Calu3 (cell line): ENCODE results near the gene HOXB4. TPM values are rescaled to one million over a fixed set of nuclear protein-coding genes. Genes with fewer than 3 reads are reported as not detected.

Source experiments
- BruUV-seq: library from RNA; stranded (reverse); fragments of 400-500 nt; replicated peaks from 2 replicates; lab custom pipeline; 2021; lab: Mats Ljungman, UMichigan
- CTCF ChIA-PET: fragments of 300-600 bp; sonication (Branson Sonifier 250); formaldehyde crosslinking; loops from one replicate; lab custom pipeline; 2022; ENCODE audit warnings: antibody characterized with exemption; lab: Charles Lee
- DNase-seq: peaks from one replicate; pipeline ENCODE4 v3.0.0; 2022
- H3K27ac Mint-ChIP-seq: one replicate; pipeline ENCODE4 v1.8.0; 2022; ENCODE audit warnings: mixed read lengths; ENCODE audit not compliant: unreplicated experiment
- H3K27me3 Mint-ChIP-seq: one replicate; pipeline ENCODE4 v1.8.0; 2022; ENCODE audit warnings: mixed read lengths; ENCODE audit not compliant: unreplicated experiment
- H3K36me3 Mint-ChIP-seq: one replicate; pipeline ENCODE4 v1.8.0; 2022; ENCODE audit warnings: mild to moderate bottlenecking, moderate library complexity, mixed read lengths; ENCODE audit not compliant: insufficient read depth, unreplicated experiment
- H3K4me1 Mint-ChIP-seq: one replicate; pipeline ENCODE4 v1.8.0; 2022; ENCODE audit warnings: mild to moderate bottlenecking, low read depth, mixed read lengths; ENCODE audit not compliant: unreplicated experiment
- H3K4me3 Mint-ChIP-seq: one replicate; pipeline ENCODE4 v1.8.0; 2022; ENCODE audit warnings: mild to moderate bottlenecking, low read depth, moderate library complexity, mixed read lengths; ENCODE audit not compliant: unreplicated experiment
- H3K9me3 Mint-ChIP-seq: one replicate; pipeline ENCODE4 v1.8.0; 2022; ENCODE audit warnings: low read depth, mixed read lengths; ENCODE audit not compliant: unreplicated experiment
- intact Hi-C: fragments of 100-400 bp; cut with micrococcal nuclease; formaldehyde crosslinking; loops from one replicate; pipeline ENCODE4 v1.10.0; 2022; ENCODE audit not compliant: unreplicated experiment
- total RNA-seq: library from RNA; stranded (reverse); gene quantifications from 2 replicates; pipeline ENCODE4 v1.2.3, GENCODE V29; 2022
- TF ChIP-seq, protein P1 (sequence below): fragments of 200-600 bp; IDR thresholded peaks from one replicate; pipeline ENCODE4 v1.8.0; 2022; ENCODE audit warnings: antibody characterized with exemption; ENCODE audit not compliant: unreplicated experiment

The HOXB4 gene
- total RNA-seq, 1 experiment from 2014 or later: 28.0 TPM

DNA sequence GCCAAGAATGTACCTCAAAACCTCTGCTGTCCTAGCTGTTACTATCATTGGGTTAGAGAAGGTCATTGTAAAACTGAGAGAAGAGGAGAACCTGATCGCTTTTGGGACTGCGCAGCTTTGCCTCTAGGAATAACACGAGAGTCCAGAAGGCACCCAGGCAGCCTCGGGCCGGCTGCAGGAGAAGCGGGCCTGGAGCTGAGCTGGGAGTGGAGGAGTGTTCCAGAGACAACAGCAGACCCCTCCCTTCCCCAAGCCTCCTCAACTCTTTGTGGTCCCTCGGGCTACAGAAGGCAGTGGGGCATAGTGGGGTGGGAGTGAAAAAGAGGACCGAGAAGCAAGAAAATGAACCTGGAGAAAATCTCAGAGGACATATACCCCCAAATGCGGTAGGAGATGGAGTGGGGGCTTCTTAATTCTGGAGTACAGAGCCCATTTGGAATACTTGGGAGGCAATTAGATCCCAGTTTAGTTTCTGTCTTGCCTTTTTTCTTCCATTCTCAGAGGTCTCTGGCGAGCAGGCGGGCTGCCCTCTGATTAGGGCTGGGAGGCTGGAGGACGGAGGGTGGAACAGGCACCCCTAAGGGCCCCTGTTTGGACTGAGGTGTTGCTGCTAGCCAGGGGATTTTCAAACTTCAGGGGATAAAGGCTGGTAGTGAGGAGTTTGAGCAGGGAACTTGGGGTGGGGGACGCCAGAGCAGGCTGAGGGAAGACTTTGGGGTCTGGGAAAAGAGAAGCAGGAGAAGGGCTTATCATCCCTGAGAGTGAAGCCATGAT is 19.9 kb downstream of the HOXB4 start:
- Mint-ChIP-seq H3K27me3 (no peaks in the 10 kb centered on the region), H3K4me1 (peaks cover 93% of the 10 kb centered on the region), H3K9me3 (no peaks in the 10 kb centered on the region), H3K27ac (peak overlapping the region; percentile 2), H3K4me3 (peak overlapping the region; percentile 36), H3K36me3 (peaks cover 89% of the 10 kb centered on the region)
- DNase-seq: no peak
- TF ChIP-seq, protein P1, sequence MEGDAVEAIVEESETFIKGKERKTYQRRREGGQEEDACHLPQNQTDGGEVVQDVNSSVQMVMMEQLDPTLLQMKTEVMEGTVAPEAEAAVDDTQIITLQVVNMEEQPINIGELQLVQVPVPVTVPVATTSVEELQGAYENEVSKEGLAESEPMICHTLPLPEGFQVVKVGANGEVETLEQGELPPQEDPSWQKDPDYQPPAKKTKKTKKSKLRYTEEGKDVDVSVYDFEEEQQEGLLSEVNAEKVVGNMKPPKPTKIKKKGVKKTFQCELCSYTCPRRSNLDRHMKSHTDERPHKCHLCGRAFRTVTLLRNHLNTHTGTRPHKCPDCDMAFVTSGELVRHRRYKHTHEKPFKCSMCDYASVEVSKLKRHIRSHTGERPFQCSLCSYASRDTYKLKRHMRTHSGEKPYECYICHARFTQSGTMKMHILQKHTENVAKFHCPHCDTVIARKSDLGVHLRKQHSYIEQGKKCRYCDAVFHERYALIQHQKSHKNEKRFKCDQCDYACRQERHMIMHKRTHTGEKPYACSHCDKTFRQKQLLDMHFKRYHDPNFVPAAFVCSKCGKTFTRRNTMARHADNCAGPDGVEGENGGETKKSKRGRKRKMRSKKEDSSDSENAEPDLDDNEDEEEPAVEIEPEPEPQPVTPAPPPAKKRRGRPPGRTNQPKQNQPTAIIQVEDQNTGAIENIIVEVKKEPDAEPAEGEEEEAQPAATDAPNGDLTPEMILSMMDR: no peak
- intact Hi-C loops: no loop called here
- BruUV-seq: no TSS peak
- CTCF ChIA-PET: interaction anchor here (1.1 to 1.5 kb wide), 2 partner anchors 12 to 36 kb away, joined by 3 to 4 read pairs; no protein-coding TSS in a partner anchor

DNA sequence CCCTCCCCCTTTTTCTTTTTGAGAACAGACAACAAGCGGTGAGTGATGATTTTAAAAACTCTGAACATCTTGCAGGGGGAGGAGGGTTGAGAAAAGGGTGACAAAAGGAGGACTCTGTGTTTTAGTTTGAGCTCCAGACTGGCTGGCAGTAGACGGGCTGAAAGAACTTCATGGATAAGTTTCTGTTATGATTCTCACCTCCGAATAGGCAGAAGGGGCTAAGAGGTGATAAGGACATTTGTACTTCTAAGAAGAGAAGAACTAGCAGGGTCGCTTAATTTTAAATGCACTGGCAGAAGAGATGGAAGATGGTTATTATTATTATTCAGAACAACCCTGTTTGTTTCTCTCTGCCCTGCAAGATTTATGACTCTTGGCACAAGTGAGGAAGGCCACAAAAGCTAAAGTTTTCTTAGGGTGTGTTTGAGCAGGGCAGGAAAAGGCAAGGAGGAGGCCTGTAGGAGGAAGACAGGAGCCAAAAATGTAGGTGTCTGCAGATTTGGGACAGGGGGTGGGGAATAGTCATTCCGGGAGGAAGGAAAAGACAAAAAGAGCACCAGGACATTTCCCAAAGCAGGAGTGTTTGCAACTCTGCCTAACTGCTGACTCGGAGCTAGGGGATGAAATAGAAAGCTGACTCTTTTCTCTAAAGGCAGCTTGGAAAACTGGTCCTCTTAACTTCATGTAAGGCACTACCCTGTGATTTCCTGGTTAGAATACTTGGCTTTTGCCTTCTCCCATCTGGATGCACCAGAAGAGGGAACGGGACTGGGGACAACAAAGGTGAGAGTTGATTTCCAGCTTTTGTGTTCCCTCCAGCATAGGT is 21.4 kb downstream of the HOXB4 start:
- peak overlapping the region; percentile 47 for H3K27ac Mint-ChIP-seq

DNA sequence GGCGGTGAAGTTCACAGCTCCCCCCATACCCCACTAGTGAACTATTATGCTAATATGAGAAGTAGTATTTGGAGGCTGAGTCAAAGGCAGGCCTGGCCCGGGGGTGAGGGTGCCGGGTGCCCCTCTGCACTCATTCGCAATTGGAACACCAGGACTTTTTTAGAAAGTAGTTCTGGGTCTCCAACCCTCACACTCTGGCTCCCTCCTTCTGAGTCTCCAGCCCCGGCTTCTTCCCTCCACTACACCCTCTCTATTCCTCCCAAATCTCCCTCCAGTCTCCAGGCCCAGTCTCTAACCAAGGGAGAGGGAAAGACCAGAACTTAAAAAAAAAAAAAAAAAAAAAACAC is 21.9 kb downstream of the HOXB4 start:
- Mint-ChIP-seq H3K27me3 (no peaks in the 10 kb centered on the region), H3K27ac (peak overlapping the region; percentile 47), H3K4me1 (peaks cover 73% of the 10 kb centered on the region), H3K4me3 (peak overlapping the region; percentile 64), H3K36me3 (peaks cover 87% of the 10 kb centered on the region), H3K9me3 (no peaks in the 10 kb centered on the region)
- DNase-seq: no peak
- no TSS peak for BruUV-seq
- TF ChIP-seq, protein P1: no peak
- intact Hi-C loops: no loop called here
- CTCF ChIA-PET: interaction anchor here (0.7 to 1.5 kb wide), 8 partner anchors 9 to 57 kb away, joined by 3 to 6 read pairs (median 4); no protein-coding TSS in a partner anchor

More for the DNA sequence above, 21.4 kb downstream of the HOXB4 start:
- TF ChIP-seq, protein P1: no peak
- Mint-ChIP-seq H3K36me3 (peaks cover 87% of the 10 kb centered on the region), H3K27me3 (no peaks in the 10 kb centered on the region), H3K4me1 (peaks cover 78% of the 10 kb centered on the region), H3K4me3 (peak overlapping the region; percentile 64), H3K9me3 (no peaks in the 10 kb centered on the region)
- no TSS peak for BruUV-seq
- intact Hi-C loops: no loop called here
- no peak for DNase-seq
- CTCF ChIA-PET: interaction anchor here (0.6 to 1.5 kb wide), 8 partner anchors 10 to 56 kb away, joined by 3 to 5 read pairs (median 3); partner anchors contain the start of gene HOXB6
